Measurements from ENCODE around the gene WDR46. TPM values are rescaled to one million over a fixed set of nuclear protein-coding genes. Genes with fewer than 3 reads are reported as not detected.

Gene WDR46, protein sequence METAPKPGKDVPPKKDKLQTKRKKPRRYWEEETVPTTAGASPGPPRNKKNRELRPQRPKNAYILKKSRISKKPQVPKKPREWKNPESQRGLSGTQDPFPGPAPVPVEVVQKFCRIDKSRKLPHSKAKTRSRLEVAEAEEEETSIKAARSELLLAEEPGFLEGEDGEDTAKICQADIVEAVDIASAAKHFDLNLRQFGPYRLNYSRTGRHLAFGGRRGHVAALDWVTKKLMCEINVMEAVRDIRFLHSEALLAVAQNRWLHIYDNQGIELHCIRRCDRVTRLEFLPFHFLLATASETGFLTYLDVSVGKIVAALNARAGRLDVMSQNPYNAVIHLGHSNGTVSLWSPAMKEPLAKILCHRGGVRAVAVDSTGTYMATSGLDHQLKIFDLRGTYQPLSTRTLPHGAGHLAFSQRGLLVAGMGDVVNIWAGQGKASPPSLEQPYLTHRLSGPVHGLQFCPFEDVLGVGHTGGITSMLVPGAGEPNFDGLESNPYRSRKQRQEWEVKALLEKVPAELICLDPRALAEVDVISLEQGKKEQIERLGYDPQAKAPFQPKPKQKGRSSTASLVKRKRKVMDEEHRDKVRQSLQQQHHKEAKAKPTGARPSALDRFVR
- 10 to 100 TPM; 57.3 to 72.6 (median 66.4) TPM for polyA plus RNA-seq (ENCODE audit: insufficient read length in 3 of 3)
- long read RNA-seq, donor 1, partial matches to known transcripts, result 0 of 4 reads
- long read RNA-seq, donor 1, other reads (novel, unspliced or antisense), result 0 of 4 reads
- long read RNA-seq, donor 2, transcript WDR46-231 (15 exons, 2,358 nt), result major isoform, 7 of 7 reads
- long read RNA-seq, donor 2, partial matches to known transcripts, result 0 of 7 reads
- long read RNA-seq, donor 2, other reads (novel, unspliced or antisense), result 0 of 7 reads
- long read RNA-seq, donor 3, transcript WDR46-231 (15 exons, 2,358 nt), result major isoform, 8 of 8 reads
- long read RNA-seq, donor 3, partial matches to known transcripts, result 0 of 8 reads
- long read RNA-seq, donor 3, other reads (novel, unspliced or antisense), result 0 of 8 reads
- long read RNA-seq, donor 4, transcript WDR46-231 (15 exons, 2,358 nt), result major isoform, 5 of 5 reads
- long read RNA-seq, donor 4, partial matches to known transcripts, result 0 of 5 reads
- long read RNA-seq, donor 4, other reads (novel, unspliced or antisense), result 0 of 5 reads
- long read RNA-seq, donor 5, result 0 reads
- long read RNA-seq, donor 6, partial matches to known transcripts, result 0 of 5 reads
- long read RNA-seq, donor 6, other reads (novel, unspliced or antisense), result 0 of 5 reads
- long read RNA-seq, donor 7, partial matches to known transcripts, result 0 of 5 reads
- long read RNA-seq, donor 7, other reads (novel, unspliced or antisense), result 0 of 5 reads
- long read RNA-seq, donor 8, result 0 reads
- long read RNA-seq, donor 9, transcript WDR46-231 (15 exons, 2,358 nt), result major isoform, 10 of 10 reads
- long read RNA-seq, donor 9, partial matches to known transcripts, result 0 of 10 reads
- long read RNA-seq, donor 9, other reads (novel, unspliced or antisense), result 0 of 10 reads
- long read RNA-seq, donor 10, transcript WDR46-231 (15 exons, 2,358 nt), result major isoform, 6 of 6 reads
- long read RNA-seq, donor 10, partial matches to known transcripts, result 0 of 6 reads
- long read RNA-seq, donor 10, other reads (novel, unspliced or antisense), result 0 of 6 reads
- long read RNA-seq, donor 11, partial matches to known transcripts, result 38 of 40 reads
- long read RNA-seq, donor 11, other reads (novel, unspliced or antisense), result 0 of 40 reads
- long read RNA-seq, donor 12, partial matches to known transcripts, result 0 of 4 reads
- long read RNA-seq, donor 12, other reads (novel, unspliced or antisense), result 0 of 4 reads
- long read RNA-seq, donor 13, result 0 reads
- long read RNA-seq, donor 14, transcript WDR46-231 (15 exons, 2,358 nt), result major isoform, 6 of 76 reads
- long read RNA-seq, donor 14, partial matches to known transcripts, result 64 of 76 reads
- long read RNA-seq, donor 14, other reads (novel, unspliced or antisense), result 6 of 76 reads
- long read RNA-seq, donor 15, transcript WDR46-231 (15 exons, 2,358 nt), result major isoform, 7 of 7 reads
- long read RNA-seq, donor 15, partial matches to known transcripts, result 0 of 7 reads
- long read RNA-seq, donor 15, other reads (novel, unspliced or antisense), result 0 of 7 reads
- long read RNA-seq, donor 16, transcript WDR46-231 (15 exons, 2,358 nt), result major isoform, 16 of 137 reads
- long read RNA-seq, donor 16, partial matches to known transcripts, result 108 of 137 reads
- long read RNA-seq, donor 16, other reads (novel, unspliced or antisense), result 13 of 137 reads

DNA sequence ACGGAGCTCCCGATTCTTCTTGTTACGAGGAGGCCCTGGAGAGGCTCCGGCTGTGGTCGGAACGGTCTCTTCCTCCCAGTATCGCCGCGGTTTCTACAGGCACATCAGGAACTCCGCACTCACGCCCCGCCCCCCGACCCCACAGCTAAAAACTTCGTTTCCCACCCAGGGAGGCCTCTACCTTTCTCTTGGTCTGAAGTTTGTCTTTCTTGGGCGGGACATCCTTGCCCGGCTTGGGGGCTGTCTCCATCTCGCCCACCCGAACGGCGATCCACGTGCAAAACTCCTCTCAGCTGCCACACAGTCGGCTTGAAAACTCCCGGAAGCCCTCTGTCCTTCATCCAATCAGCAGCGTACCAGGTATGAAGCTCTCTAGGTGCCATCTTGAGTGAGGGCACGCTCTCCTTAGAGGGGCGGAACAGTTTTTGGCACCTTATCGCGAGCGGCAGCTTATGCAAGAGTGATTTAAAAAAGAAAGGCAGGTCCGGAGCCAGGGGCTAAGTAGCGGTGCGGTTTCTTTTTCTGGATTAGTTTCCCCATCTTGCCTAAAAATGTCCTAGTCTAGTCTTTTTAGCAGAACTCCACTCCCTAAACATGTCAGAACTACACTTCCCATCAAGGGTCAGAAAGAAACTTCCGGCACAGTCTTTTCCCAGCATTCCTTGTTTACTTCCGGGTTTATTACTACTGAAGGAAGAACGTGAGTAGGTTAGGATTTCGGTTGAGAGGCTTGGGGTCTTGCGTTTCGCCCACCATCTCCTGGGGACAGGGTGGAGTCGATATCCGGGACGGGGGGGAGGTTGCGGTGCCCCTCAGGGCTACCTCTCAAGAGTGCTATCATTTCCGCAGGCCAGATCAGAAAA is at the start of gene WDR46, which contains the start of gene PFDN6:
Gene WDR46, minus strand, starts transcription at position 319 of the 863 bp plus-strand sequence. Its CDS starts 69 bp downstream, at position 250.
Gene PFDN6, plus strand, starts transcription at position 681 of the 863 bp plus-strand sequence. CDS start 256 bp downstream, outside the sequence.
- peak in 9 of 11 donors; percentile 77 to 93 (median 88) for DNase-seq (ENCODE audit: extremely low read depth in 1 of 11, low read depth in 9 of 11, low spot score in 4 of 11)

DNA sequence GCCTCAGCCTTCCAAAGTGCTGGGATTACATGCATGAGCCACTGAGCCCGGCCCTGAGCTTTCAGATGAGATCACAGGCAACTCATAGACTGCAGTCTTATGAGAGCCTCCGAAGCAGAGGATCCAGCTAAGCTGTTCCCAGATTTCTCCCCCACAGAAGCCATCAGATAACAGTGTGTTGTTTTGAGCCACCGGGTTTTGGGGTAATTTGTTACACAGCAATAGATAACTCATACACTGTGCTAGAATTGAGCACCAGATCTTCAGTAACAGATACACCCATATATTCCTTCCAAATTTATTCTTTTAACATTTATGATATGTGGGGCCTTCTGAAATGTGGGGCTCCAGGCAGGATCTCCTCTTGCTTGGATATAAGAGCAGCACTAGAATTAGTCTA is 47.5 kb upstream of the WDR46 start:
- no peak for DNase-seq (ENCODE audit: extremely low read depth in 1 of 11, low read depth in 9 of 11, low spot score in 4 of 11)

DNA sequence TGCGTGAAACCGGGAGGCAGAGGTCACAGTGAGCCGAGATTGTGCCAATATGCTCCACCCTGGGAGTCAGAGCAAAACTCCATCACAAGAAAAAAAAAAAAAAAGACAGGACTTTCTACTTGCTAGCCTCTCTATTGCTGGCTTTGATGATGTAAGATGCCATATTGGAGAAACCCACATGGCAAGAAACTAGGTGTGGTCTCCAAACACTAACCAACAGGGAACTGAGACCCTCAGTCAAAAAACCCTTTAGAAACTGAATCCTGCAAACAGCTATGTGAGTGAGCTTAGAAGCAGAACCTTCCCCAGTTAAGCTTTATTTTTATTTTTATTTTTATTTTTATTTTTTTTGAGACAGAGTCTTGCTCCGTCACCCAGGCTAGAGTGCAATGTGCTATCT is 46.9 kb upstream of the WDR46 start:
- DNase-seq (ENCODE audit: extremely low read depth in 1 of 11, low read depth in 9 of 11, low spot score in 4 of 11), result no peak

DNA sequence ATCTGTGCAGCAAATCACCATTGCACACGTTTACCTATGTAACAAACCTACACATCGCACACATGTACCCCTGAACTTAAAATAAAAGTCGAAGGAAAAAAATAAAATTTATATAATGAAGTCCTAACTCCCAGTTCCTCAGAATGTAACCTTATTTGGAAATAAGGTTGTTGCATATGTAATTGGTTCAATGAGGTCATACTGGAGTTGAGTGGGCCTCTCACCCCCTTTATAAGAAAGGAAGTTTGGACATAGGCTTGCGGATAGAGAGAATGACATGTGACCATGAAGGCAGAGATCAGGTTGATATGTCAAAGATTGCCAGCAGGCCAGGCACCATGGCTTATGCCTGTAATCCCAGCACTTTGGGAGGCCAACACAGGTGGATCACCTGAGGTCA is 44.6 kb upstream of the WDR46 start:
- DNase-seq (ENCODE audit: extremely low read depth in 1 of 11, low read depth in 9 of 11, low spot score in 4 of 11), result no peak

DNA sequence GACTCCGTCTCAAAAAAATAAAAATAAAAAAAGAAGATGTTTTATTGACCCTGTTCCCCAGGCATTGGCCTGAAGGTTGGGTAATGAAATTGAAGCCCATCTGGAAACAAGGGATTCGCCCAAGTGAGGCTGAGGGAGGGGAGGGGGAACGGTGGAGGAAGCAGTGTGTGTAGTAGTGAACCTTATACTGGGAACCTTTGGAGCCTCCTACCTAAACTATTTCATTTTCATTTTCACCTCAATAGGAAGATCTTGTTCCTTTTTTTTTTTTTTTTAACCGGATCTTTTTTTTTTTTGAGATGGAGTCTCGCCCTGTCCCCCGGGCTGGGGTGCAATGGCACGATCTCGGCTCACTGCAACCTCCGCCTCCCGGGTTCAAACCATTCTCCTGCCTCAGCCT is 41.7 kb upstream of the WDR46 start:
- no peak for DNase-seq (ENCODE audit: extremely low read depth in 1 of 11, low read depth in 9 of 11, low spot score in 4 of 11)

DNA sequence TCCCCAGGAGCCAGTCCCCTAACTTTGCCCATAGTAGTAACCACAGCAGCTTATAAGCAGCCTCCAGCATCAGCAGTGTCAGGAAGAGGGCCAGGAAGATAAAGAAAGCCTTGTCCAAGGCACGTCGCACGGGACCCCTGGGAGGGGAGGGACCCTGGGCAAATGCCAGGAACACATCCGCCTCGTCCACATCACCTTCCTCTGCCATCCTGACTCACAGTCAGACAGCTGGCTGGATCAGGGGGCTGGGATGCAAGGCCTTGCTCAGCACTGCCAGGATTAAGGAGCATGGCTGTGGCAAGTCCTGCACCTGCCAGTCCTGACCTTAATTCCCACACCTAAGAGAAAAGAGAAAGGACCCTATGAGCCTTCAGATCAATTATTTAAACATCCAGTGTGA is 40.0 kb upstream of the WDR46 start:
- DNase-seq (ENCODE audit: extremely low read depth in 1 of 11, low read depth in 9 of 11, low spot score in 4 of 11), result no peak

DNA sequence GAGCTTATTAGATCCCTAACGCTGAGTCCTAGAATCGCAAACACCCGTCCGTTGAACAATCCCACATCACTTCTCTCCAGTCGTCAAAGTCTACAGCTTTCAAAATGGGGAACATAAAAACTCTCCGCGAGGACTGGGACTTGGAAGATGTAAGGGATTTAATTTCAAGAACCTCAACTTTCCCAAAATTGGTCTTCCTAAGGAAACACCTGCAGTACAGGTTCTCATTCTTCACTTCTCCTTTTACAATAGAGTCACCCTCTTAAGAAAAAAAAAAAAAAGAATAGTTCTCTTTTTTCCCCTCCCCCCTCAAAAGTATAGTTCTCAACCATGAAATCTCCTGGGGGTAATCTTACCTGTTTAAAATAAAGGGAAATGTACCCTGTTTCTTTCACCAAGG is 35.1 kb upstream of the WDR46 start:
- no peak for DNase-seq (ENCODE audit: extremely low read depth in 1 of 11, low read depth in 9 of 11, low spot score in 4 of 11)

DNA sequence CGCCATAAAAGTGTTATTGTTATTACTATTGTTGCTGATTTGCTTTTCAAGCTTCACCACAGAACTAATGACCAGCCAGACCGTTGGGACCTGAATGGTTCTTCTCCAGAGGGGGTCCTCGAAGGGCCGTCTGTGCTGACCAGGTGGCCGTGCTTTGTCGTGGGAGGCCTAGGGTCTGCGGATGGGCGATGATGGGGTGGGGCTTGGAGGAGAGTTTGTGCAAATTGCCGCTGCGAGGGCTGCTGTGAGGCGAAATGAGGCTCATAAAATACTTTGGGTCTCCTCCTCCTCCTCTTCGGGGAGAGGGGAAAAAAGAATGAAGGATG is 34.5 kb upstream of the WDR46 start:
- peak in 1 of 11 donors; percentile 35 for DNase-seq (ENCODE audit: extremely low read depth in 1 of 11, low read depth in 9 of 11, low spot score in 4 of 11)

DNA sequence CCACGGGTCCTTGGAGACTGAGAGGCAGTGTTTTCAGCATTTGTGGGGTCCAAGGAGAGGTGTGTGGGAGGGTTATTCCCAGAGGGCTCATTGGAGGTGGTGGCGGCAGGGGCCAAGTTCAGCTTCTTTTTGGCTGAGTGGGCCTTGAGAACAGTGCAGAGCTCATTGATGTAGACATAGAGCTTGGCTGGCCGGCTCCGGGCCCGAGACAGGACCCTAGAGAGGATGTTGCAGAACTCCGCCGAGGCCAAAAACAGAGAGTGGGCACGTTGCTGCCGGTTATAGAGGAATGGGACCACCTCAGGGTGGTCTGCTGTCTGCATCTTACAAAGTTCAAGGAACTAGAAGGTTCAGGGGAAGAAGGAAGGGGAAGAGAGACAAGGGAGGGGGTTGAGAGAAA is 32.2 kb upstream of the WDR46 start:
- no peak for DNase-seq (ENCODE audit: extremely low read depth in 1 of 11, low read depth in 9 of 11, low spot score in 4 of 11)

DNA sequence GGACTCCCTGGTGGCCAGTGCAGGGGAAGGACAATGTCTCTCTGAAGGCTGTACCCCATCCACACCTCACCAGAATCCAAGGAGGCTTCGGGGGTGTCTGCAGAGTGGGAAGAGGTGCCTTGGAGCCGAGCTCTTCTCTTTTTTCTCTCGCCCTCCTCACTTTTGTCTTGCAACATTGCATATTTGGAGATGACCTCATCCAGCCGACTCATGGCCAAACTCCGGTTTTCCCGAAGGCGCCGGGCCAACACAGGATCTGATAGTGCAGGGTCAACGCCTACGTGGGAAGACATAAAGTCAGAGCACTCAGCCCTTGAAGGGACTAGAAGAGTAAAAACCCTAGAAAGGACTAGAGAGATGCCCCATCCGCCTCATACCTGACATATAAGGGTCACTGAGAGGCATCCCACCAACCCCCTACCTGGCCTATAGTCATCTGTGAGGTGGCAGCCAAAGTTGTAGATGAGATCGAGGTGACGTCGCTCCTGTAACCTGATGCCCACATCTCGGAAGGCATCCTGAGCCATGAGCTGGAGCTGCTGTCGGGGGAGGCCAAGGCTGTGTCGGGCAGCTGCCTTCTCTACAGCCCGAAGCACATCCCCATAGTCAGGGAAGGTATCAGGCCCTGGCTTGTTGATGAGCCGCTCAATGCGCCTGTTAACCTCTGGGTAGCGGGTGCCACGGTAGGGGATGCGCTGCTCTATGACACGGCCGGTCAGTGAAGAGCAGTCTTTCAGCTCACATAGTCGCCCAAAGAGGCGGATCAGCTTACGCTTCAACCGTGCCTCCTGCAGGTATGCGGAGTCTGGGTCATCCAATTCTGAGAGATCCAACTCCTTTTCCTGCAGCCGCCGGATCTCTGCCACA is 31.5 kb upstream of the WDR46 start:
- no peak for DNase-seq (ENCODE audit: extremely low read depth in 1 of 11, low read depth in 9 of 11, low spot score in 4 of 11)

DNA sequence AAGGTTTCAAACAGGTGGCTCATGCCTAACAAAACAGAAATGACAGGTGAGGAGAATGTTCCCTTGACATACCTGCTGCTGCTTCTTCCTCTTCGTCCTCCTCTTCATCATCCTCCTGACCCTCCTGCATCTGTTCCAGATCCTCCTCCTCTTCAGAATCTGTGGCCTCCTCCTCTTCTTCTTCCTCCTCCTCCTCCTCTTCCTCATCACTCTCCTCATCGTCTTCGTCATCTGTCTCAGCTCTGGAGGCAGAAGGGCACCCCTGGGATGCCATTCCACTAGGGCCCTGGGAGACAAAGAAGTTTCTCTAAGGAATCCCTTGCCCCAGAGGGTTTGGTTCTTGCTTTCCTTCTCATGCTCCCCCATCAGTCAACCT is 30.9 kb upstream of the WDR46 start:
- no peak for DNase-seq (ENCODE audit: extremely low read depth in 1 of 11, low read depth in 9 of 11, low spot score in 4 of 11)

DNA sequence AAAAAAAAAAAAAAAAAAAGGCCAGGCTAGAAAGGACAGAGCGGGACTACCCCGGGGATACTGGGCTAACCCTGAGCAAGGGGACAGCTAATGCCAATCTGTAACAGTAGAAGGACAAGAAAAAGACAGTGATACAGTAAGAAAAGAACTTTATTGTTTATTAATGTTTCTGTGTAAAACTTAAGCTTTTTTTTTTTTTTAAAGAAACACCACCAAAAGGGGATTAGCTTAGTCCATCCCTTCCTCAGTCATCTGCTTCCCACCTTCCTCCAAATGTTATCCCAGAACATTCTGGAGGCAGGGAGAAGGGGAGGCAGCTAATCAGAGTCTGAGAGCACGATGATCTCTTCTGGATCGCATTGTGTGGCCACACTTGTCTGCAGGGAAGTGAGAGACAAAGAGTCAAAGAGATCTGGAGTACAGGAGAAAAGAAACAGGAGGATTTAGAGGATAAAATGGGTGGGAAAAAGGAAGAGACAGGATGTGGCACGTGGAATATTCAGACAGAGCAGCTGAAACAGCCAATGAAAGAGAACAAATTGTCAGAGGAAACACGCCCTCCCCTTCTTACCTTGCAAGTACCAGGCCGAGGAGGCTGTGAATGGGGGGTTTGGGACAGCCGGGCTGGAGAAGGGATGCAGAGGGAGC is 29.5 kb upstream of the WDR46 start:
- no peak for DNase-seq (ENCODE audit: extremely low read depth in 1 of 11, low read depth in 9 of 11, low spot score in 4 of 11)

DNA sequence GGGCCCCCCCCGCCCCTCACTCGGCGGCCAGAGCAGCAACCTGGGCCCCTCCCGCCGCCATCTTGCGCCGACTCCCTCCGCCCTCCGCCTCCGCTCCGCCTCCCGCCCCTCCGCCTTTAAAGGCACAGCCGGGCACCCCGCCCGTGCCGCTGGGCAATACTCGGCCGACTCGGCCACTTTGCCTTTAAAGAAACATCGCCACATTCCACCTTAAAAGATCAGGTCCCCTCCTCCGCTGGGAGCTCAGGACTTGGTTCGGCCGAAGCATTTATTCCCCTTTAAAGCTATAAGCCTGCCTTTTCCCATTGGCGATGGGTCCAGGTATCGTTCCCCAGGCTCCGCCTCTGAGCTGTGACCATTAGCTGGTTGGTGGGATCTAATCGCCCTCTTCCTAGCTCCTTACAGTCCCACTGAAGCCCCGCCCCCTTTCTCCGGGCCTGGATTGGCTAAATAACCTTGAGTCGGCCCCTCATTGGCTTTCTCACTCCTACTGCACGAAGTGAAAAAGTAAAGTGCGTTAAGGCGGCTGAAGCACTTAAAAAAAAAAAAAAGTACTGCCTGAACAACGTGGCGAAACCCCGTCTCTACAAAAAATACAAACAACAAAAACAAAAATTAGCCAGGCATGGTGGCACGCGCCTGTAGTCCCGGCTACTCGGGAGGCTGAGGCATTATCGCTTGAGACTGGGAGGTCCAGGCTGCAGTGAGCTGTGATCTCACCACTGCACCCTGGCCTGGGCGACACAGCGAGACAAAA is 28.8 kb upstream of the WDR46 start, which contains the start of gene ZBTB22:
Gene ZBTB22, minus strand, starts transcription at position 76 of the 757 bp plus-strand sequence. CDS start 828 bp downstream, outside the sequence.
- DNase-seq (ENCODE audit: extremely low read depth in 1 of 11, low read depth in 9 of 11, low spot score in 4 of 11), result peak; percentile 96 to 100 (median 99)

DNA sequence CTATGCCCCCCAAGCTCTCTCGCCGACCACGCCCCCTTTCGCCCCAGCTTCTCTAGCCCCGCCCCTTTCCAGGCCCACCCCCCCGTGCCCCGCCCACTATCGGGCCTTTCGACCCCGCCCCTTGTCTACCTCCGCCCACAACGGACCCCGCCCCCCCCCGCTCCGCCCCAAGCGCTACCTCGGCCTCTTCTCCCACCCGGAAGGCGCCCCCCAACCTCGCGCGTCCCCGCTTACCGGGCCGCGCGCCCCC is 28.3 kb upstream of the WDR46 start:
- DNase-seq (ENCODE audit: extremely low read depth in 1 of 11, low read depth in 9 of 11, low spot score in 4 of 11), result peak in 1 of 11 donors; percentile 16
